SU-DHL-6 (cell line): ENCODE results near the gene SMIM10.

Experiments used
- EZH2phosphoT487 ChIP-seq: fragments of 200-600 bp; sonication (generic), shearing (Covaris generic); conservative IDR thresholded peaks from 2 replicates; pipeline ENCODE4 v1.6.1; 2018; ENCODE audit warnings: mild to moderate bottlenecking, antibody characterized with exemption, low read length, moderate library complexity, mixed read lengths
- TF ChIP-seq, protein P1 (sequence below): fragments of 200-600 bp; sonication (generic); IDR thresholded peaks from one replicate; pipeline ENCODE4 v1.5.1; 2017; ENCODE audit warnings: antibody characterized with exemption, mild to moderate bottlenecking, low read length, moderate library complexity; ENCODE audit not compliant: insufficient read depth, poor library complexity, severe bottlenecking

DNA sequence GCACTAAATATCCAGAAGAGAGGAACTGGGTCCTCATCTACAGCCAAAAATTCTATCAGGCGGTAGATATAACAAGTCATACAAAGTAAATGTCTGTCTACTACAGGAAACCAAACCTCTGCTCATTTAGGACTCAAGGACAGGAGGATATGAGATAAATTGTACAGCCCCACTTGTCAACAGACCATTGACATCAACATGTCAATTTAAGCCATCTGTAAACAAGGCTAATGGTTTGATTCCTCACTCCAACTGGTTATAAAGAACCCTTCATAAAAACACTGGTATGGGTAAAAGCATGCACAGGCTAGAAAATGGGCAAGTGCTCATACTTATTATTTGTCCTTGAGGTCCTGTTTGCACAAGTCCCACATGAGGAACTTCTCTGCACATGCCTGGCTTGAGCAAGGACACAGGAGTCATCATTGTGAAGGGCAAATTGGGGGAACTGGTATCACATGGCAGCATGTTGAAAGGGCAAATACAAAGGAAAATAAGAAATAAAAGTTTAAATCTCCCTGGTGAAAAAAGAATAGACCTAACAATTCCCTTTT, 18.3 kb downstream of the SMIM10 start:
- TF ChIP-seq, protein P1, sequence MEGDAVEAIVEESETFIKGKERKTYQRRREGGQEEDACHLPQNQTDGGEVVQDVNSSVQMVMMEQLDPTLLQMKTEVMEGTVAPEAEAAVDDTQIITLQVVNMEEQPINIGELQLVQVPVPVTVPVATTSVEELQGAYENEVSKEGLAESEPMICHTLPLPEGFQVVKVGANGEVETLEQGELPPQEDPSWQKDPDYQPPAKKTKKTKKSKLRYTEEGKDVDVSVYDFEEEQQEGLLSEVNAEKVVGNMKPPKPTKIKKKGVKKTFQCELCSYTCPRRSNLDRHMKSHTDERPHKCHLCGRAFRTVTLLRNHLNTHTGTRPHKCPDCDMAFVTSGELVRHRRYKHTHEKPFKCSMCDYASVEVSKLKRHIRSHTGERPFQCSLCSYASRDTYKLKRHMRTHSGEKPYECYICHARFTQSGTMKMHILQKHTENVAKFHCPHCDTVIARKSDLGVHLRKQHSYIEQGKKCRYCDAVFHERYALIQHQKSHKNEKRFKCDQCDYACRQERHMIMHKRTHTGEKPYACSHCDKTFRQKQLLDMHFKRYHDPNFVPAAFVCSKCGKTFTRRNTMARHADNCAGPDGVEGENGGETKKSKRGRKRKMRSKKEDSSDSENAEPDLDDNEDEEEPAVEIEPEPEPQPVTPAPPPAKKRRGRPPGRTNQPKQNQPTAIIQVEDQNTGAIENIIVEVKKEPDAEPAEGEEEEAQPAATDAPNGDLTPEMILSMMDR, result no peak
- TF ChIP-seq EZH2phosphoT487, result no peak
